Measurements from ENCODE around the gene LRRC3B.
"Not testable (repeated sequence)": the region's sequence is repeated elsewhere in the genome, so short reads cannot be mapped to it uniquely, and the experiment has no call there.

LRRC3B gene, protein sequence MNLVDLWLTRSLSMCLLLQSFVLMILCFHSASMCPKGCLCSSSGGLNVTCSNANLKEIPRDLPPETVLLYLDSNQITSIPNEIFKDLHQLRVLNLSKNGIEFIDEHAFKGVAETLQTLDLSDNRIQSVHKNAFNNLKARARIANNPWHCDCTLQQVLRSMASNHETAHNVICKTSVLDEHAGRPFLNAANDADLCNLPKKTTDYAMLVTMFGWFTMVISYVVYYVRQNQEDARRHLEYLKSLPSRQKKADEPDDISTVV

DNA sequence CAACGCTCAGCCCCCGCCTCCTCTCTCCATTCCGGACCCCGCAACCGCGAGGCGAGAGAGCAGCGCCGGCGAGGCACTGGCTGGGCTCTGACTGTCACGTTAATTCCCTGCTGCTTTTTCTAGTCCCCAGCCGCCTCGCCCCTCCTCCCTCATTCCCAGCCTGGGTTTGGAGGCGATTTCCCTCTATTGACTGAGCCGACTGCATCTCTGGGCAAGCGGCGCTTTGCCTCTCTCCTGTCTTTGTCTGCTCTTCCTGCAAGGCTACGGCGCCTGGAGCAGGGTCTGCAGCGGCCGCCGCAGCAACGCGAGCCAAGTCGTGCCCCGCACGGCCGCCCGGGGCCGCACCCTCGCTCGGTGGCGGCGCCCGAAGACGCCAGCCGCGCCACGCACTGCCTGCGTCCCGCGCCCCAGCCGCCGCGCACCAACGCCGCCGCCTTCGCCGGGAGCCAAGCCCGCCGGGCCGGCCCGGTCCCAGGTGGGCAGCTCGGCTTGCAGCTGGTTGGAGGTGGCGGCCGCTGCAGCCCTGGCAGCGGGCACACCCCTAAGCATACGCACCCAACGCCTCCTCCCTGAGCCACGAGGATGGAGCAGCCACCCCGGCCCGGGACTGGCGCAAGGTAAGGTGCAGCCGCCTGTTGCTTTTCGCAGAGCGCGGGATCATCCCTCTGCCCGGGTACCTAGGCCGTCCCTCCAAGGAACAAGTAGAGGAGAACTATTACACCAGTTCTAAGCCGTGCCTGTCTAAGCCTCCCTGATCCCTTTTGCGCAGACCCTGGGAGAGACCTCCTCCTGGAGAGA, at the start of gene LRRC3B:
LRRC3B (plus strand) TSS at position 152 of the 798 bp plus-strand sequence. CDS start 86,901 bp downstream, outside the sequence.
- DNase-seq (ENCODE audit: low spot score): no peak

DNA sequence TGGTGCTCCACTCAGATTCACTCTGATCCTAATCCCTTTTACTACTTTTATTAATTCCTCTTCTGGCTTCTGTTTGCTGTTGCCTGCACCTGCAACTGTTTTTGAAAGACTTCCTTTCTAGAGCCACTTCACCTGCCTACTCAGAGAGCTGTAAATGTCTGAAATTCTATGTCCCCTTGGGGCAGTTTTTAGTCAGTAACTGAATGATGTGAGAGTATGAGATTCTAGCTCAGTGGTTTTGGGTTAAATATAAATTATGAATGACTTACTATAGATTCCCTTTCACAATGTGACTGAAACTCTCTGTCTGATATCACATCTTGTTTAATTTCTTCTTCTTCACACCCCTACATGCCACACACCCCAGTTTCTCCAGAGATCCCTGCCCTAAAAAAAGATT, 47.8 kb upstream of the LRRC3B start:
- no peak for DNase-seq (ENCODE audit: low spot score)

DNA sequence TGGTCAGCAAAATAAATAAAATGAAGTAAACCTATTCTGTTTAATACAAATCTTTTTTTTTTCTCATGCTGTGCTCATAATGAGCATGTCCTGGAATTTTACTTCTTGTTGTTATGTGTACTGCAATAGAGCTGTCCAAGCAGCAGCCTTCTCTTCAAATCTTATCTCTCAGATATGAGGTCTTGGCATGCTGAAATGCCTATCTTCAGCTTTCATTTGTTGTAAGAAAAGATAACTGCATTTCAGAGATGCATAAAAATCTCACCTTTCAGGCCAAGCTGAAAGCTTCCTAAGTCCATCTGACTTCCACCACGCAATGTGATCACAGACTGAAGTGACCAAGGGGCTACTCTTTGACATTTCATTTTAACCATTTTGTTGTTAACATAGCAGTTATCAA, 43.5 kb upstream of the LRRC3B start:
- no peak for DNase-seq (ENCODE audit: low spot score)

DNA sequence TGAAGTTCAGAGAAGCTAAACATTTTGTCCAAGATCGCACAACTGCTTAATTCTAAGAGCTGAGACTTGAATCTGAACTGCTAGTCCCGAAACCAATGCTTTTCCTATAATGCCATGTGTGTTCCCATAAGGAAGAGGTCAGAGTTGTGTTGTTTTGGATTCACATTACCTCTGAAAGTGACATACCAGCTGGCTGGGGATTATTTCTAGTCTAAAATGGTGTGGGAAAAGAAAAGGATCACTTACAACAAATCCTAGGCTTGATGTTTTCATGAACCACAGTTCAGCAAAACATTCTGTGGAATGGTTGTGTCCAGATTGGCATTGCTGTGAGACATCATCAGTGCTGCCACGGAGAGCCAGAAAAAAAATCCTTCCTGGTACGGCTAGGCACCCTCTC, 35.0 kb upstream of the LRRC3B start:
- no peak for DNase-seq (ENCODE audit: low spot score)

DNA sequence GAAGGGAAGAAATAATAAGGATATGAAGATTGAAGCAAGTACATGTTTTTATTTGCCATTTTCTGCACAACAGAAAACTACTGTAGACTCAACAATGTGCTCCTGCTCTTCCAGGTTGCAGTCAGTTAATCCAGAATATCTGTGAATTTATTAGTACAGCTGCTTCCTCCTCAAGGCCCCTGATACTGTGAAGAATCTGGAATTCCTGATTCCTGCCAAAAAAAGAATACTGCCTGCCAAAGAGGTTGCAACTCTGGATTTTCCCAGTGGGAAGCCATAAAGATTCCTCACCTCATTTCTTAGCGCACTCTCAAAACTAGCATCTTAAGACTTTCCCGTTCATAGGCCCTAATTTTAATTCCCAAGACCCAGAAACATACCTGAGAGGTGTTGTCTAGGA, 33.6 kb upstream of the LRRC3B start:
- no peak for DNase-seq (ENCODE audit: low spot score)

DNA sequence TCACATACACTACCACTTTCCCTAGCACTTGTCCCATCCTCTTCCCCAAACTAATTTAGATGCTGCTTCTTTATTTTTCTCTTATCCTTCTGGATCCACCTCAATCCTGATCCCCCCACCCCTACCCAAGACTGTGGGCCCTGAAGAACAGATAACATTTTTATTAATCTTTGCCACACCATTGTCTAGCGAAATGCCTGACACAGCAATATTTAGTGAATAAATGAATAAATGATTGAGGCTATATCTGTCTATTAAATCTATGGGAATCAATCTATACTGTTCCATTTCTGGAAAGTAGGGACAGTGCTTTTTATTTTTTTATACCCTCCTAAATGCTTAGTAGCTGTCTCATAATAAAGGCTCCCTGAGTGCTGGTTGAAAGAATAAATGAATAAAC, 32.9 kb upstream of the LRRC3B start:
- DNase-seq (ENCODE audit: low spot score): no peak

DNA sequence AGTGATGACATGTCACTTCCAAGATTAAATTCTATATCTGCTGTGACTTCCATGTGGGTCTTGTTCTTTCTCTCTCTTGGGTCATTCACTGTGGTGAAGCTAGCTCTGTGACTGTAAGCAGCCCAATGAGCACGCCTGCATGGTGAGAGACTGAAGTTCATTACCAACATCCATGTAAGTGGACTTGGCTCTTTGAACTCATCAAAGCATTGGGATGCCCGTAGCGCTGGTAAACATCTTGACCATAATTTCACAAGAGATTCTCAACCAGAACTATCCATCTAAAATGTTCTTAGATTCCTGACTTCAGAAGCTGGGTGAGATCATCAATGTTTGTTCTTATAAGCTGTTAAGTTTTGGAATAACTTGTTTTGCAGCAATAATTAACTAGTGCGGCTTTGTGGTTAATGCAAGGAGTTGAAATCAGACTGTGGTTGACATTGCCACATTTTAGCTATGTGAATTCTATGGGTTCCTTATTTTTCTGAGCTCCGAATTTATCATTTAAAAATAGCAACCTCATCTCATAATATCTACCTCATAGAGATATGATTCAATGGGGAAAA, 31.6 kb upstream of the LRRC3B start:
- DNase-seq (ENCODE audit: low spot score): no peak

DNA sequence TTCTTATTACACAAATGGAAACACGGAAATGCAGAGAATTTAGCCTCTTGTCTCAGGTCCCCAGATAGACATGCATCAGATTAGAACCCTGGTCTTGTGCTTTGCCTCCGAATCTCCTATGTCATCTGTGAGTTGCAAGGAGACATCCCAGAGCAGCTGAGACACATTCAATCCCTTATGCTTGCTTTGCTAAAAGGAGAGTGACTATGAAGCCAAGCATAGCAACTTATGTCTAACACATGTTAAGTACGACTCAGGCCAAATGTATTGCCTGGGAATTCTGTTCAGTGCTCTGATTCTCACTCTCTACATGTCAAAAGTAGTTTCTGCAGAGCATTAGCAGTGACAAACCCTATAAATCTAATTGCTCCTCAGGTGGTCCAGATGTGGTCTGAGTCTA, 30.6 kb upstream of the LRRC3B start:
- no peak for DNase-seq (ENCODE audit: low spot score)

DNA sequence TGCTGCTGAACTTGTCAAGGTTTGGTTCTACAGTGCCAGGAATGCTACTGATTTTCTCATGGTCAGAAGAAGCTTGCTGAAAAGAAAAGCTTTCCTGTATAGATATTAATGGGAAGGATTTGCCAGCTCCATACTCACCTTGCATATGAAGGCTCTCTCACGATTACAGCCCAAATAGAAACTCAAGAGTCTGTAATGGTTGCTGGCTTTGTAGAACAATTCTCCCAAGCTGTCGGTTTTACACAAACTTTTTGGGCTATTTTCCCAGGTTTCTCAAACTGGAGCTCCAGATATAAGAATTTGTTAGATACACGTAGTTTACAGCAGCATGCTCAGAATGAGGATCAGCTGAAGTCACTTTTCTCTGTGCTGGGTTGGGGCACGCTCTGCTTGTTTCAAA, 30.1 kb upstream of the LRRC3B start:
- no peak for DNase-seq (ENCODE audit: low spot score)

DNA sequence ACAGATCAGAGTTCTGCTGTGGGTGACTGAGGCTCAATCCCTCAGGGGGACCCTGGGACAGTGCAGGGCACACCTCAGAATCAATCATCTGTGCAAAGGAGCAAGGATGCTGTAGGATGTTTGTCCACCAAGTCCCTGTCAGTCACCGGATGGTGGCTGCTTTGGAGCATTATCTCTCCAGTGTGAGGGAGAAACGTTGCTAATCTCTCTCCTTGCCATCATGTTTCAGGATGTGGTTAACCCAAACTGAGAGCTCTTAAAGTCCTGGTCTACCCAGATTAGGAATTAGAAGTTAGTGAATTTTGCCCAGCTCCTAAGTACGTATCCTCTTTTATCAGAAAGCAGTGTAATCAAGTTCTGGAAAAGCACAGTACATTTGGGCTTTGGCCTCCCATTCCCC, 26.2 kb upstream of the LRRC3B start:
- no peak for DNase-seq (ENCODE audit: low spot score)

DNA sequence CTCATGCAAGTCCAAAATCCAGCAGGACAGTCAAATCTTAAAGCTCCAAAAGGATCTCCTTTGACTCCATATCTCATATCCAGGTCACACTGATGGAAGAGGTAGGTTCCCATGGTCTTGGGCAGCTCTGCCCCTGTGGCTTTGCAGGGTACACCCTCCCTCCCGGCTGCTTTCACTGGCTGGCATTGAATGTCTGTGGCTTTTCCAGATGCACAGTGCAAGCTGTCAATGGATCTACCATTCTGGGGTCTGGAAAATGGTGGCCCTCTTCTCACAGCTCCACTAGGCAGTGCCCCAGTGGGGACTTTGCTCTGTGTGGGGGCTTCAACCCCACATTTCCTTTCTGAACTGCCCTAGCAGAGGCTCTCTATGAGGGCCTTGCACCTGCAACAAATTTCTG, 19.3 kb upstream of the LRRC3B start:
- DNase-seq (ENCODE audit: low spot score): not testable (repeated sequence)

DNA sequence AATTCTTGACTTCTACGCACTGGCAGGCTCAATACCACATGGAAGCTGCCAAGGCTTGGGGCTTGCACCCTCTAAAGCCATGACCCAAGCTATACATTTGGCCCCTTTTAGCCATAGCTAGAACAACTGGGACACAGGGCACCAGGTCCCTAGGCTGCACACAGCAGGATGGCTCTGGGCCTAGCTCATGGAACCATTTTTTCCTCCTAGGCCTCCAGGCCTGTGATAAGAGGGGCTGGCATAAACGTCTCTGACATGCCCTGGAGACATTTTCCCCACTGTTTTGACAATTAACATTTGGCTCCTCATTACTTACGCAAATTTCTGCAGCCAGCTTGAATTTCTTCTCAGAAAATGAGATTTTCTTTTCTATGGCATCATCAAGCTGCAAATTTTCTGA, 18.8 kb upstream of the LRRC3B start:
- not testable (repeated sequence) for DNase-seq (ENCODE audit: low spot score)

DNA sequence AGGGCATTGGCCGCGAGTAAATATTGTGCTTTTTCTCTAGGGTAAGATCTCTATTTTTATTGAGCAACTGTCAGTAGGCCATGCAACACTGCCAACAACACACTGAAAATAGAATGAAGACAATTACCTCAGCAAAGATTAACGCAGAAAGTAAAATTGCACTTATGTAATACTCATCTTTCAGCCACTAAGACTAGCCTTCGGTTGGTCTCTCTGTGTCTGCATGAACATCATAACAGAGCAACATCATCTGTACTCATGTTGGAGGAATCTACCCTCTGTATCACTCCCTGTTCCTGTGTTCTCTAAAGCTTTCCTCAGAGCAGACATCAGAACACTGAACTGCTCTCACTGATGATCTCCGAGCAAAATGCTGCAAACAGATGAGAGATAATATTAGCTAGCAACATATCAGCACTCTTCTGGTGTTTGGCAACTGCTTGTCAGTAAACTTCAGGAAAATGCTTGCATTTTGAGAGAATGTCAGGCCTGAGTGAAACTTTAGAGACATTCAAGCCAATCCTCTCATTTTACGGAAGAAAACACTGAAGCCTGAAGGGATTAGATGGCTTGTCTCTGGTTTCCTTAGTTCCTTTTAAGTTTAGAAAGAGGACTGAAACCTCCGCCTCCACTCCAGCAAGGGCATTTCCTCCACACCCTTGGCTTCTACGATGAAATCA, 8.4 kb upstream of the LRRC3B start:
- DNase-seq (ENCODE audit: low spot score): no peak

DNA sequence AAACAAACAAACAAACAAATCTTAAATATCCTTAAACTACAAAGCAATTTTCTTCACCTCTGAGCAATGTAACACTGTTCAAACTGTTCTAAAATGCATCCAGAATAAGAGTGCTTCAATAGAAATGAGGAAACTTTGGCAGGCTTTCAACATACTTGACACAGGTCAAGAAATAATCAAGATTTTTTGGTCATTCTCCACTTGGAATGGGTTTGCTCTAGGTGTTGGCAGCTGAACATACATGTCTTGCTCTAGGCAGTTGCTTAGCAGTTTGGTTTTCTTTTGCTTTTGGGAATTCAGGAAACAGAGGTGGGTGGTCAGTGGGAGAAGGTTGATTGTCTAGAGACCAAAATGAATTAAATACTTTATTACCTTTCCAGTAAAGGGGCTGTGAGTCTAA, 1.4 kb upstream of the LRRC3B start:
- DNase-seq (ENCODE audit: low spot score): no peak

DNA sequence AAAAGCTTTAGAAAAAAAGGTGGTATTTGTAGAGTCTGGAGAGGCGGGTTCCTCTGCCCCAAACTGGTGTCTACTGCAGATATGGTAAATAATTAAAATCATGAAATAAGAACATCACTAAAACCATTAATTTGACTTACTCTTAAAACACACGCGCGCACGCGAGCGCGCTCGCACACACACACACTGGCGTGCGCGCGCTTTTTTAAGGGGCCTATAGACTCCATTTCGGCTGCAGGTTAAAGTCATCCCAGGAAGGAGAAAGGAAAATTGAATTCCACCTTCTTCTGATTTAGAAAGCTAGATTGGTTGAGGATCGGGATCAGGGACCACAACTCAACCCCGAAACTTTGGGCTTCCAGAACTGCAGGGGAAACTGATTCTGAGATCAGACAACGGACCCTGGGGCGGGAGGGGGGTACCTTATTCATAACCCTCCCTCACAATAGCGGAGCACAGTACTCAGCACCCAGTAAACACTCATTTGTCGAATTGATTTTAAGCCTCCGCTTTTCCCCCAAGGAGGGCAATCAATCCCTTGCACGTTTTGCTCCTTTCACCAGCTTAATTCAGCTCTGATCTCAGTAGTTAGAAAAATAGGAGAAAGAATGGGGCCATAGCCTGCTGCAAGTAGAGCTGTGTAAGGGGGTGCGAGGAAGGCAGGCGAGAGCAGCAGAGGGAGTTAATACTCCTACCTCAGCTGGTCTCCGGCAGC, 509 bp upstream of the LRRC3B start:
- DNase-seq (ENCODE audit: low spot score): no peak

DNA sequence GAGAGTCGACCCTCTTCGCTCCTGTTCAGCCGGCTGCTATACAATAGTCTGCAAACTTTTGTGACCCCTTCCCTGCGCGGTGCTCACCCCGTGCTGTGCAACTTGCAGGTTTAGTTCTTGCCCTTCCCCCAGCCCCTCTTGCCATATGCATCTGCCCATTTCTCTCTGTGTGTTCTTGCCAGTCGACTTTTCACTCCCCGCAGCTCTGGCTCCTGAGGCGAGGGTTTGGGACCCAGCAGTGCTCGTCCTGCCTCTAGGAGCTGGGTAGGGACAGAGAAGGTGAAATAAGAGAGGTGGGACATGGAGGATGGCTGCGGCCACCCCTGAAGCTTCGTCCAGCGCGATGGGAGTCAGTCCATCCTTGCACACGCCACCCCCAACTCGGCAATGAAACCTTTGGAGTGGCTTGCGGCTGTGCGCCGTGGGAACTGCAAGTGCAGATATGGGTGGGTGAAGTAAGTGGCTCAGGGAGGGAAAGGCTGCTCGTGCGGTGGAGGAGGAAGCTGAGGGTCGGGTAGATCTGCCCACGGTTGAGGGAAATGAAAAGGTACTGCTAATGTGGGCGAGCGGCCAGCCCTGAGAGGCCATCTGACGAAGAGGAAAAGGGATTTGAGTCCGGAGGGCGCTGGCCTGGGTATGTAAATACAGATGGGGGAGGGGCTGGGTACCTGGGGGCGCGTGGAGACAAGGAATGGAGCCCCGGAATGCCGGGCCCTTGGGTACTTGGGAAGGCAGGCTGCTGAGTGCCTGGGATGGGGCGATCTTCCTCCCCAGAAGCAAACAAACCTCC, 1.0 kb downstream of the LRRC3B start:
- no peak for DNase-seq (ENCODE audit: low spot score)

DNA sequence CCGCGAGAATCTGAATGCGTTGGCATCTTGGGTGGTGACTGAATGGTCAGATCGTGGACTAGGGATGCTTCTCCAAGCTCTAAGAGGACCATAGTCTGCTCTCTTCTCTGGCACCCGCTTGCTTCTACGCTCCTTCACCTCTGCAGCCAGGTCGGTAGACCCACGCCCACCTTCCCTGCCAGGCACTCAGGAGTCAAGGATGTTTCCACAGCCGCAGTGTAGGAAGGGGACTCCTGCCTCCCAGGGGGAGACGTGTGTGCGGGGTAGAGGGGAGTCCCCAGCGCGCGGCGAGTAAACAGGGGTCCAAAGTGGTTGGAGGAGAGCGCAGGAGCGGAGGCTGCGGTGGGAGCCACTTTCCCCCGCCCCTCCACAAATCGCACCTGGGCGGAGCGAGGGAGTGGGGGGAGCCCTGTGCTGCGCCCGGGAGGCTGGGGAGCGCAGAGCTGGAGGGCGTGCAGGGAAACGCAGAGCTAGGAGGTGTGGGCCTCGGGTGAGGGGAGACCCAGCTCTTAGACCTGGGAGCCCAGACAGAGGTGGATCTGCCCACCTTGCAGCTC, 1.7 kb downstream of the LRRC3B start:
- no peak for DNase-seq (ENCODE audit: low spot score)

DNA sequence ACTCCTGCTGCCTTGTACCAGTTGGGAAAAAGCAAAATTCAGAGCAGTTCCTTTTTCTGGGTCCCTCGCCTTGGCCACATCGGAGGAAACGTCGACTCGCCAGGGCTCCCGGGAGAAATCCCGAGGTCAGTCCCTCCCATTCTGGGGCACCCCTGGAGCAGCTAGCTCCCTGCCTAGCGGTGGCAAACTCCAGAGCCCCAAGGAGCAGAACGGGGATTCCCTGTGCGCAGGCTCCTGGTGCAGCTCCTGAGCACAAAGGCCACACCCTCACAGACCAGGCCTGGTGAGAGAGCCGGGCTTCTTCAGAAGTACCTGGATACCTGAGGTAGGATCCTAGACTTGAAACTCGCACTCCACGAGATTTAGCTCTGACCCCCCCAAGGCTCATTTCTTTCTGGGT, 2.6 kb downstream of the LRRC3B start:
- no peak for DNase-seq (ENCODE audit: low spot score)

DNA sequence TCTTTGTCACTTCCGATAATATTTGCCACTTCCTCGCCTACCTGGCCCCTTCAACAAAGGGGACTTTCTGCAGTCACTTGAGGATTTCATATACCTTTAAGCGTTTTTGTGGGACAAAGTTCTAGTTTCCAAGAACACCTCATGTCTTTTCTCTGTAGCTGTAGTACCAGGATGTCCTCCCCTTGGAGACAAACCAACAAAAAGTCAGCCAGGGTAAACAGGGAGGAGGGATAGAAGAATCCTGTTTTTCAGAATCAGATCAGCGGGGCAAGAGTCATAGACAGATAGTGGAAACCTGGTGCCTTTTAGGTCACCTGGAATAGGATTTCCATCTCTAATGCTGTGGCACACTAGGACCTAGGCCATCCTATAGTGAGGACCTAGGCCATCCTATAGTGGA, 4.5 kb downstream of the LRRC3B start:
- no peak for DNase-seq (ENCODE audit: low spot score)

DNA sequence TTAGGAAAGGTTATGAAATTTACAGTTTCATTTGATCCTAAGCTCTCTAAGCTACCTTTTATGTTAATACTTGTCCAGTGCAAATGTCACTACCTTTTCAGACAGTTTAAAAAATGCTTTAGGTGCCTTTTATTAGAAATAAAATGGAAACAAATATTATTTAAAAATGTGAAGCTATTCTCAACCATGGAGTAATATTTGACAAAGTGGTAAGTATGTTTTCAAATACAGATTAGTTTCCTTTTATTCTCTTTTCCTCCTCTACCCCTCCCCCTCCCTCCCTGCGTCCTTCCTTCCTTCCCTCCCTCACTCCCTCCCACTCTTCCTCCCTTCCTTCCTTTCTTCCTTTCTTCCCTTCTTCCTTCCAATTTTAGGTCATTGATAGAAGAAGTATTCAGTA, 6.3 kb downstream of the LRRC3B start:
- no peak for DNase-seq (ENCODE audit: low spot score)
